Calu3 (cell line): ENCODE data around the gene PGBD1. TPM values are rescaled to one million over a fixed set of nuclear protein-coding genes. Genes with fewer than 3 reads are reported as not detected.
A peak's percentile ranks its signal among the peaks of the same experiment; 100 is the strongest.

Source experiments
- BruUV-seq: library from RNA; stranded (reverse); fragments of 400-500 nt; replicated peaks from 2 replicates; lab custom pipeline; 2021; lab: Mats Ljungman, UMichigan
- CTCF ChIA-PET: fragments of 300-600 bp; sonication (Branson Sonifier 250); formaldehyde crosslinking; loops from one replicate; lab custom pipeline; 2022; ENCODE audit warnings: antibody characterized with exemption; lab: Charles Lee
- DNase-seq: peaks from one replicate; pipeline ENCODE4 v3.0.0; 2022
- H3K27ac Mint-ChIP-seq: one replicate; pipeline ENCODE4 v1.8.0; 2022; ENCODE audit warnings: mixed read lengths; ENCODE audit not compliant: unreplicated experiment
- H3K27me3 Mint-ChIP-seq: one replicate; pipeline ENCODE4 v1.8.0; 2022; ENCODE audit warnings: mixed read lengths; ENCODE audit not compliant: unreplicated experiment
- H3K36me3 Mint-ChIP-seq: one replicate; pipeline ENCODE4 v1.8.0; 2022; ENCODE audit warnings: mild to moderate bottlenecking, moderate library complexity, mixed read lengths; ENCODE audit not compliant: insufficient read depth, unreplicated experiment
- H3K4me1 Mint-ChIP-seq: one replicate; pipeline ENCODE4 v1.8.0; 2022; ENCODE audit warnings: mild to moderate bottlenecking, low read depth, mixed read lengths; ENCODE audit not compliant: unreplicated experiment
- H3K4me3 Mint-ChIP-seq: one replicate; pipeline ENCODE4 v1.8.0; 2022; ENCODE audit warnings: mild to moderate bottlenecking, low read depth, moderate library complexity, mixed read lengths; ENCODE audit not compliant: unreplicated experiment
- H3K9me3 Mint-ChIP-seq: one replicate; pipeline ENCODE4 v1.8.0; 2022; ENCODE audit warnings: low read depth, mixed read lengths; ENCODE audit not compliant: unreplicated experiment
- CTCF ChIP-seq: fragments of 200-600 bp; IDR thresholded peaks from one replicate; pipeline ENCODE4 v1.8.0; 2022; ENCODE audit warnings: antibody characterized with exemption; ENCODE audit not compliant: unreplicated experiment
- intact Hi-C: fragments of 100-400 bp; cut with micrococcal nuclease; formaldehyde crosslinking; loops from one replicate; pipeline ENCODE4 v1.10.0; 2022; ENCODE audit not compliant: unreplicated experiment
- total RNA-seq: library from RNA; stranded (reverse); gene quantifications from 2 replicates; pipeline ENCODE4 v1.2.3, GENCODE V29; 2022

PGBD1 gene
- total RNA-seq, 1 experiment from 2014 or later = 4.9 TPM

GRCh38 chr6:28274888-28275287 lies 6.5 kb upstream of the PGBD1 start:
- DNase-seq = no peak
- intact Hi-C loops = no loop called here
- CTCF ChIA-PET = no interaction called here
- Mint-ChIP-seq H3K27ac (no peak overlapping the region), H3K36me3 (peaks cover 5% of the 10 kb centered on the region), H3K4me1 (no peaks in the 10 kb centered on the region), H3K9me3 (no peaks in the 10 kb centered on the region), H3K4me3 (no peak overlapping the region), H3K27me3 (no peaks in the 10 kb centered on the region)
- BruUV-seq = no TSS peak
- TF ChIP-seq CTCF = no peak

DNA sequence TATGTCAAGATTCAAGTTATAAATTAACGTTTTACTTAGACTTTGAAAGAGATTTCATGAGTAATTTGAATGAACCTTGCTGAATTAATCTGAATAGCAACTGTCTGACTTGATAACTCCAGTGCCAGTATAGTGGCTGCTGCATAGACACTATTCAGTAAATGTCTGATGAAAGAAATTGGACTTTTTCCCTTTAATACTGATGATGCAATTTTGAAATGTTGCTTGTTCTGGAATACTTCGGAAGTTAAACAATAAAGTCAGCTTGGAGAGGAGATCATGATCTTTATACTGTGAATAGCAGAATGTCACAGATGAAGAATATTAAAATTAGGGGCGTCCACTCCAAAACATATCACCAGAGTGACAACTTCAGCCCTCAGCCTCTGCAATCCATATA lies 3.6 kb upstream of the PGBD1 start:
- Mint-ChIP-seq H3K27ac (no peak overlapping the region), H3K9me3 (no peaks in the 10 kb centered on the region), H3K4me3 (no peak overlapping the region), H3K27me3 (no peaks in the 10 kb centered on the region), H3K36me3 (peaks cover 15% of the 10 kb centered on the region), H3K4me1 (peaks cover 10% of the 10 kb centered on the region)
- no TSS peak for BruUV-seq
- CTCF ChIA-PET = no interaction called here
- no peak for TF ChIP-seq CTCF
- intact Hi-C loops = no loop called here
- no peak for DNase-seq

DNA sequence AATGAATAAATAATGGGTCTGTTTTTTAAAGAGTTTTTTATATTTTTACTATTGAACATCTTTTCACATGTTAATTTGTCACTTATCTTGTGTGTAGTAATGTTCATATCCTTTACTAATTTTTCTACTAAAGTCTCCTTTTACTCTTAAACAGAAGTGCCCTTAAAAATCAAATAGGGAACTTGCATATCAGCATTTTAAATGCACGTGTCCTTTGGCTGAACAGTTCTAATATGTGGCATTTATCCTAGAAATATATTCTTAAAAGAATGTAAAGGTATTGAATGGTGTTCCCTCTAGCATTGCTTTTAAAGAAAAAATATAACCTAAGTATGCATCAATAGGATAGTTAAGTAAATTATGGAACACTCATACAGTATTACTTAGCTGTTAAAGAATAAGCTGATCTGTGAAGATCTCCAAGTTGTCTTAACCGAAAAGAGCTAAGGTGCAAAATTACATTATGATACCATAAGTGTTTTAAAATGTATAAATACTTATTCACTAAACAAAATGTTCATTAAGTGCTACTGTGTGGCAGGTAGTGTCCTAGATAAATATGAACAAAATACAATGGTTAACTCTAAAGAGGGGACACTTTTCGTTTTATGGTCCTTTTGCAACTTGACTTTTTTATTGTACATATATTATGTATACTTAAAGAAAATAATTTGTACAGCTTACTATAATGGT lies 631 bp upstream of the PGBD1 start:
- Mint-ChIP-seq H3K9me3 (no peaks in the 10 kb centered on the region), H3K4me3 (peak overlapping the region; percentile 91), H3K27ac (peak overlapping the region; percentile 53), H3K27me3 (no peaks in the 10 kb centered on the region), H3K4me1 (peaks cover 10% of the 10 kb centered on the region), H3K36me3 (peaks cover 10% of the 10 kb centered on the region)
- TF ChIP-seq CTCF = no peak
- BruUV-seq = no TSS peak
- DNase-seq = no peak
- intact Hi-C loops = loop anchor here (2.0 to 5.0 kb wide), 2 partner anchors 28 to 72 kb away; partner anchors contain the start of gene ZKSCAN4
- CTCF ChIA-PET = interaction anchor here (0.7 to 3.1 kb wide), 3 partner anchors 13 to 75 kb away, joined by 3 to 10 read pairs (median 4); partner anchors contain the start of gene ZSCAN26

DNA sequence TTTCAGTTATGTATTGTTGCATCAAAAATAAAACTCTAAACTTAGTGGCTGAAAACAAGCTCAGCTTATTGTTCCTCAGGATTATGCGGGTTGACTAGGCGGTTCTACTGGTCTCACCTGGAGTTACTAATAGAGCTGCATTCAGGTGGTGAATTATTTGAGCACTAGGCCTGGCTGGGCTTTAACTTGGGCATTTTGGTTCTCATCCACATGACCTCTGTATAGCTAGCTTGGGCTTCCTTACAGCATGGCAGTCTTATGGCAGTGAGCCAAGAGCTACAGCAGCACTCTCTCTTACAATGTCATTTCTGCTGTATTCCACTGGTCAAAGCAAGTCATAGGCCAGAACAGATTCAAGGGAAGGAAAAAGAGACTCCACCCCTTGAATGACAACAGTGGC lies 1.6 kb downstream of the PGBD1 start:
- CTCF ChIA-PET = no interaction called here
- Mint-ChIP-seq H3K27me3 (no peaks in the 10 kb centered on the region), H3K4me1 (peaks cover 10% of the 10 kb centered on the region), H3K36me3 (peaks cover 10% of the 10 kb centered on the region), H3K4me3 (no peak overlapping the region), H3K27ac (no peak overlapping the region), H3K9me3 (no peaks in the 10 kb centered on the region)
- no TSS peak for BruUV-seq
- no peak for TF ChIP-seq CTCF
- DNase-seq = no peak
- intact Hi-C loops = loop anchor here (5.0 kb wide), 1 partner anchor 69 kb away; no protein-coding TSS in a partner anchor
